CD1c-positive myeloid dendritic cell (primary cell): Measurements from ENCODE around the gene OSBPL2.

Experiments used
- DNase-seq: peaks from one replicate; pipeline ENCODE4 v3.0.0-alpha.2; 2016; ENCODE audit errors: extremely low spot score

The OSBPL2 gene

GRCh38 chr20:62285151-62285550 lies 46.8 kb downstream of the OSBPL2 start:
- DNase-seq: no peak

GRCh38 chr20:62285722-62286121 lies 47.4 kb downstream of the OSBPL2 start:
- no peak for DNase-seq

- no peak for DNase-seq
These were observed 48.3 kb downstream of the OSBPL2 start for GRCh38 chr20:62286493-62287064.

- no peak for DNase-seq
These were observed 48.8 kb downstream of the OSBPL2 start for GRCh38 chr20:62287129-62287528.

GRCh38 chr20:62287759-62288534 lies 49.6 kb downstream of the OSBPL2 start:
- no peak for DNase-seq

GRCh38 chr20:62288535-62289105 lies 50.3 kb downstream of the OSBPL2 start:
- no peak for DNase-seq

- DNase-seq: no peak
These were observed 50.8 kb downstream of the OSBPL2 start for GRCh38 chr20:62289131-62289530.

GRCh38 chr20:62289898-62290297 lies 51.6 kb downstream of the OSBPL2 start:
- DNase-seq: no peak

- DNase-seq: no peak
These were observed 53.1 kb downstream of the OSBPL2 start for GRCh38 chr20:62291251-62292066.

- DNase-seq: no peak
These were observed 53.8 kb downstream of the OSBPL2 start for GRCh38 chr20:62292108-62292507.

- no peak for DNase-seq
These were observed 54.9 kb downstream of the OSBPL2 start for GRCh38 chr20:62293111-62293784.

GRCh38 chr20:62293946-62294345 lies 55.6 kb downstream of the OSBPL2 start:
- DNase-seq: no peak

- no peak for DNase-seq
These were observed 56.2 kb downstream of the OSBPL2 start for GRCh38 chr20:62294516-62294915.

- DNase-seq: no peak
These were observed 58.6 kb downstream of the OSBPL2 start for GRCh38 chr20:62296724-62297448.

- DNase-seq: no peak
These were observed 59.3 kb downstream of the OSBPL2 start for GRCh38 chr20:62297449-62298227.

- no peak for DNase-seq
These were observed 60.4 kb downstream of the OSBPL2 start for GRCh38 chr20:62298577-62299249.

GRCh38 chr20:62299666-62300236 lies 61.4 kb downstream of the OSBPL2 start:
- DNase-seq: no peak

- DNase-seq: no peak
These were observed 62.0 kb downstream of the OSBPL2 start for GRCh38 chr20:62300319-62300718.

- DNase-seq: no peak
These were observed 62.9 kb downstream of the OSBPL2 start for GRCh38 chr20:62301111-62301668.
